ENCODE data around the gene MCCC2. TPM values are rescaled to one million over a fixed set of nuclear protein-coding genes. Genes with fewer than 3 reads are reported as not detected.
A peak's percentile ranks its signal among the peaks of the same experiment; 100 is the strongest.
"Not testable (repeated sequence)": the region's sequence is repeated elsewhere in the genome, so short reads cannot be mapped to it uniquely, and the experiment has no call there.

Gene MCCC2
- total RNA-seq, 4 donors from 2014 or later, result 37.3 to 50.3 (median 43.3) TPM

DNA sequence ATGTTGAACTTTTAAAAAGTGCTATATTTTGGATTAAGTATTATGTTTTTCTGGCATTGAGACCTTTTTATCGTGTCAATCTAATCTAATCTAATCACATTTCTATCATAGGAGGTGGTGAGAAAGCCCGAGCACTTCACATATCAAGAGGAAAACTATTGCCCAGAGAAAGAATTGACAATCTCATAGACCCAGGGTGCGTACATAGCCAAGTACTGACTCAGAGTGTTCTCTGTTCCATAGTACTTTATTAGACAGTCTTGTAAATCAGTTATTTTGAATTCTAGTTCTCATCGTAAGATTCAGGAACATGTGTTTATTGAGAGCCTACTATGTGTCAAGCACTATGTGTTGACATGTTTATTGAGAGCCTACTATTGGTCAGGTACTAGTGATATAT, 9.0 kb downstream of the MCCC2 start:
- H3K36me3 ChIP-seq, result peaks cover 0 to 55% (median 0%) of the 10 kb centered on the region in 3 donors
- no peak overlapping the region for H3K27ac ChIP-seq
- no peaks in the 10 kb centered on the region for H3K27me3 ChIP-seq
- TF ChIP-seq POLR2A (IDR thresholded peaks at IDR 0.05), result no peak
- TF ChIP-seq, protein P1, sequence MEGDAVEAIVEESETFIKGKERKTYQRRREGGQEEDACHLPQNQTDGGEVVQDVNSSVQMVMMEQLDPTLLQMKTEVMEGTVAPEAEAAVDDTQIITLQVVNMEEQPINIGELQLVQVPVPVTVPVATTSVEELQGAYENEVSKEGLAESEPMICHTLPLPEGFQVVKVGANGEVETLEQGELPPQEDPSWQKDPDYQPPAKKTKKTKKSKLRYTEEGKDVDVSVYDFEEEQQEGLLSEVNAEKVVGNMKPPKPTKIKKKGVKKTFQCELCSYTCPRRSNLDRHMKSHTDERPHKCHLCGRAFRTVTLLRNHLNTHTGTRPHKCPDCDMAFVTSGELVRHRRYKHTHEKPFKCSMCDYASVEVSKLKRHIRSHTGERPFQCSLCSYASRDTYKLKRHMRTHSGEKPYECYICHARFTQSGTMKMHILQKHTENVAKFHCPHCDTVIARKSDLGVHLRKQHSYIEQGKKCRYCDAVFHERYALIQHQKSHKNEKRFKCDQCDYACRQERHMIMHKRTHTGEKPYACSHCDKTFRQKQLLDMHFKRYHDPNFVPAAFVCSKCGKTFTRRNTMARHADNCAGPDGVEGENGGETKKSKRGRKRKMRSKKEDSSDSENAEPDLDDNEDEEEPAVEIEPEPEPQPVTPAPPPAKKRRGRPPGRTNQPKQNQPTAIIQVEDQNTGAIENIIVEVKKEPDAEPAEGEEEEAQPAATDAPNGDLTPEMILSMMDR (IDR thresholded peaks at IDR 0.05), result no peak
- no peak overlapping the region for H3K4me3 ChIP-seq
- no peaks in the 10 kb centered on the region for H3K4me1 ChIP-seq
- DNase-seq, result no peak
- no peaks in the 10 kb centered on the region for H3K9me3 ChIP-seq

DNA sequence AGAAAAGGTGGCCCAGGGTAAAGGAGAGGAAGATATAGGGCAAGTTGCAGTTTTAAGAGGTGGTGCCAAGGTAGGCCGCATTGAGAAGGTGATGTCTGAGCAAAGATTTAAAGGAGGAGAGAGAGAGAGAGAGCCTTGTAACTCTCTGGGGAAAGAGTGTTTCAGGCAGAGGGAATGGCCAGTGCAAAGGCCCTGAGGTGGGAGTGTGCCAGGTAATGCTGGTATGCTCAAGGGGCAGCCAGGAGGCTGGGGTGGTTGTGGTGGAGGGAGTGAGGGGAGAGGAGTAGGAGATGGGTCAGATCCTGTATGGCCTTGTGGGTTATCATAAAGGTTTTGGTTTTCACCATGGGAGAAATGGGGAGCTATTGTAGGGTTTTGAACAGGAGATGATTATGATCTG, 9.9 kb downstream of the MCCC2 start:
- Histone ChIP-seq H3K4me3 (no peak overlapping the region), H3K27ac (no peak overlapping the region), H3K27me3 (no peaks in the 10 kb centered on the region), H3K9me3 (no peaks in the 10 kb centered on the region), H3K36me3 (peaks cover 0 to 61% (median 0%) of the 10 kb centered on the region in 3 donors), H3K4me1 (no peaks in the 10 kb centered on the region)
- DNase-seq, result no peak
- no peak for TF ChIP-seq POLR2A (IDR thresholded peaks at IDR 0.05)
- TF ChIP-seq, protein P1 (IDR thresholded peaks at IDR 0.05), result no peak

DNA sequence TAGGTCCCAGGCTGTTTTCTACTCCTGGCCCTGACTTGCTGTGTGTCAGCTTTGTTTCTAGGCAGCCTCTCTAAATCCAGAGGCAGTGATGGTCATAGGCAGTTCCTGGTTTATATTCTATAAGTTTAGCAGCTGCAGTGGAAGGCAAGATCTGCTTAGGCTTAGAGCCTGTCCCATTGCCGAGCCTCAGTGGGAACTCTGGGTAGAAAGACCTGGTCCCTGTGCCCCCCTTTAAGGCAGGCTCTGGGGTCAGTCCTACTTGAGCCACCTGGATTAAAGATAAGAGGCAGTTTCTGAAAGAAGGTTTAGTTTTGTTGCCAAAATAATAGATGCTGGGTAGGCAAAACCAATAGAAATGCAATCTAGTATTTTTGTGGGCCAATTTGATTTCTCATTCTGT, 13.6 kb downstream of the MCCC2 start:
- no peaks in the 10 kb centered on the region for H3K4me1 ChIP-seq
- no peaks in the 10 kb centered on the region for H3K27me3 ChIP-seq
- no peaks in the 10 kb centered on the region for H3K9me3 ChIP-seq
- H3K27ac ChIP-seq, result peak overlapping the region in 1 of 4 donors; percentile 61
- DNase-seq, result no peak
- no peak for TF ChIP-seq POLR2A (IDR thresholded peaks at IDR 0.05)
- TF ChIP-seq, protein P1 (IDR thresholded peaks at IDR 0.05), result no peak
- no peak overlapping the region for H3K4me3 ChIP-seq
- peaks cover 0 to 76% (median 0%) of the 10 kb centered on the region in 3 donors for H3K36me3 ChIP-seq

DNA sequence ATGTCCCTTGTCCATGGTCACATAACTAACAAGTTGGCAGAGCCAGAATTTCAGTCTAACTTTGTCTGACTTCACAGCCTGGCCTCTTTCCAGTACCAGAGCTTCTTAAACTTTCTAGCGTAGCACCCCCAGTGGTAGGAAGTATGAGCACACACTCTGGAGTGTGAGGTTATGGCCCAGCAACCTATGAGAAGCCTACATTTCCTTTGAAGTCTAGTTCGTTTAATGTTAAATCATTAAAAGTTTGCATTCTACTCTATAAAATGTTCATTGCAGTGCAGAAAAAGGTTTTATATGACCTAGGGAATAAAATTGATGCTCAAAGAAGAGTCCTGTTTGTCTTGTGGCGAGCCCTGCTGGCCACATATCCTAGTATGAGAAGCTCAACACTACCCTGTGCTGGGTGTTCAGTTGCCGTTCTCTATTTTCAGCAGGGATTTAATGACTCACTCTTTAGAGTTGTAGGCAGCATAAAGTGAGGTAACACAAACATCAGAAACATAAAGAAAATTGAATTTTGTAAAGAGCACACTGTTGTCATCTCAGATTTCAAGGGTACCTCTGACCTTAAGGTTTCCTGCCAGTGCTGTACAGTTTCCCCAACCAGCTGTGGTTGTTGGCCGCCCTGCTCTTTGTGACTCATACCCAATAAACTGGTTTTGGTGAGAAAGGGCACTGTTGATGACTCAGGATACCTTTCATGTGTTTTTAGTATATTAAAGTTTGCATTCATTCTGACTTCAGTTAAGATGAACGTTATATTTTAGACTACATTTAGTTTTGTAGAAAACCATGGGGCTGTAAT, 14.3 kb downstream of the MCCC2 start:
- DNase-seq, result peak in 2 of 3 donors; percentile 24 to 75
- no peak for TF ChIP-seq POLR2A (IDR thresholded peaks at IDR 0.05)
- TF ChIP-seq, protein P1 (IDR thresholded peaks at IDR 0.05), result peak; percentile 18 to 65 (median 56)

DNA sequence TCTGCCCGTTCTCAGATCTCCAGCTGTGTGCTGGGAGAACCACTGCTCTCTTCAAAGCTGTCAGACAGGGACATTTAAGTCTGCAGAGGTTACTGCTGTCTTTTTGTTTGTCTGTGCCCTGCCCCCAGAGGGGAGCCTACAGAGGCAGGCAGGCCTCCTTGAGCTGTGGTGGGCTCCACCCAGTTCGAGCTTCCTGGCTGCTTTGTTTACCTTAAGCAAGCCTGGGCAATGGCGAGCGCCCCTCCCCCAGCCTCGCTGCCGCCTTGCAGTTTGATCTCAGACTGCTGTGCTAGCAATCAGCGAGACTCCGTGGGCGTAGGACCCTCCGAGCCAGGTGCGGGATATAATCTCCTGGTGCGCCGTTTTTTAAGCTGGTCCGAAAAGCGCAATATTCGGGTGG, 22.8 kb downstream of the MCCC2 start:
- H3K4me1 ChIP-seq, result not testable (repeated sequence)

More for the DNA sequence above, 14.3 kb downstream of the MCCC2 start:
- Histone ChIP-seq H3K27me3 (no peaks in the 10 kb centered on the region), H3K36me3 (peaks cover 0 to 69% (median 0%) of the 10 kb centered on the region in 3 donors), H3K4me3 (no peak overlapping the region), H3K9me3 (no peaks in the 10 kb centered on the region), H3K4me1 (no peaks in the 10 kb centered on the region), H3K27ac (peak overlapping the region in 1 of 4 donors; percentile 61)

DNA sequence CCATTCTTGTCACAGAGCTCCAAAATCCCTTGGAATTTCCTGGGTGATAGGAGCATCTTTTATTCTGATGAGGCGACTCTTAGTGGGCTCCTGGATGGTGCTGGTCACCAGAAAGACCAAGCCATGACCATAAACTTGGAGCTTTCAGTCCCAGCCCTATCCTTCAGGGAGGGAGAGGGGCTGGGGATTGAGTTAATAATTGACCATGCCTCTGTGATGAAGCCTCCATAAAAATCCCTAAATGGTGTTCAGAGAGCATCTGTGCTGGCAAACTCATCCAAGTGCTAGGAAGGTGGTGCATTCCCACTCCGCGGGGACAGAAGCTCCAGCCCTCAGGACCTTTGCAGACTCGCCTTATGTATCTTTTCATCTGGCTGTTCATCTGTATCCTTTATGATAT, 28.7 kb downstream of the MCCC2 start:
- Histone ChIP-seq H3K27me3 (no peaks in the 10 kb centered on the region), H3K9me3 (no peaks in the 10 kb centered on the region), H3K27ac (no peak overlapping the region), H3K36me3 (peaks cover 0 to 23% (median 0%) of the 10 kb centered on the region in 3 donors), H3K4me3 (no peak overlapping the region), H3K4me1 (no peaks in the 10 kb centered on the region)
- TF ChIP-seq POLR2A (IDR thresholded peaks at IDR 0.05), result no peak
- TF ChIP-seq, protein P1 (IDR thresholded peaks at IDR 0.05), result no peak
- DNase-seq, result no peak

More for the DNA sequence above, 22.8 kb downstream of the MCCC2 start:
- H3K27me3 ChIP-seq, H3K4me3 ChIP-seq, DNase-seq, H3K9me3 ChIP-seq, H3K27ac ChIP-seq: not testable (repeated sequence)
- H3K36me3 ChIP-seq, result peaks cover 0 to 17% (median 0%) of the 10 kb centered on the region in 3 donors
